ENCODE measurements around the gene SV2B. TPM values are rescaled to one million over a fixed set of nuclear protein-coding genes. Genes with fewer than 3 reads are reported as not detected.

The SV2B gene
- total RNA-seq, 1 experiment from 2014 or later: 3.9 TPM

DNA sequence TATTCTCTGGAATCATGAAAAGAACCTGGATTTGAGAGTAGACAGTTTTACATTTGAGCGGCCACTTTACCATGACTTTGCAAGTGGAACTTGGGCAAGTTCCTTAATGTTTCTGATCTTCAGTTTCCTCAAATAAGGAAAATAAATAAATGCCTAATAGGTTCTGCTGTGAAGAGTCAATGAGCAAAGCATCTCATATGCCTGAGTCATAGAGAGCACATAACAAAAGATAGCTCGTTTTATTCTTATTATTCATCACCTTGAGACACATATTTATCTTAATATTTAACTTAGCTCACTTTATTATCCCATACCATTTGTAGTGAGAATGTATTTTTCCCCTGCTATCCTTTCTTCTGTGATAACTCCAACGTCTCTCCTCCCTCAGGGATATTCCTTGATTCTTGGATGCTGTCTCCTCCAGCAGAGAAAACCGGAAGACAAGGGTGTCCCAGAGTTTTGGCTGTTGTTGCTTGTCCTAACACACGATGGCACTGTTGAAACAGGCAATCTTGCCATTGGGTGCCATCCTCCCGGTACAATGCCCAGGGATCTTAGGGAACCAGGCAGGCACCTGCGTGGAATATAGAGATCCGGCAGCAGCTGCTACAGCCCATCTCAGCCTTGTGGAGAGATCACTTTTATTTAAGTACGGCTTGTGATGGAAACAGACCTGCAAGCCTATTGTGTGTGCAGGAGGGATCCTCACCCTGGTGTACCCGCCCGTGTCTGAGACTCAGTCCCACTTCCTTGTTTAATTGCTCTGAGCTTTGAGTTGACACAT lies 44.3 kb upstream of the SV2B start:
- Histone ChIP-seq H3K27ac (ENCODE audit: low read depth, low read length, poor library complexity, severe bottlenecking) (no peak overlapping the region), H3K9me3 (ENCODE audit: low read depth, low read length, poor library complexity, severe bottlenecking) (no peaks in the 10 kb centered on the region), H3K36me3 (ENCODE audit: insufficient read depth, low read length, poor library complexity, severe bottlenecking) (no peaks in the 10 kb centered on the region), H3K4me3 (ENCODE audit: low read depth, low read length, poor library complexity, severe bottlenecking) (no peak overlapping the region), H3K4me1 (ENCODE audit: insufficient read depth, low read length, poor library complexity, severe bottlenecking) (peaks cover 11% of the 10 kb centered on the region), H3K27me3 (replicated peaks; ENCODE audit: insufficient read depth, low read depth, low read length, poor library complexity) (no peaks in the 10 kb centered on the region)
- POLR2A ChIA-PET (ENCODE audit: low non-redundant PET): no interaction called here
- intact Hi-C loops (cut with micrococcal nuclease; ENCODE audit: unreplicated experiment): loop anchor here (1.0 to 10.0 kb wide), 3 partner anchors 168 to 1029 kb away; no protein-coding TSS in a partner anchor
- DNase-seq (ENCODE audit: low spot score): peak; percentile 89
- no TSS peak for BruUV-seq (replicated peaks)
- CTCF ChIA-PET: interaction anchor here (0.6 to 2.4 kb wide), 6 partner anchors 13 to 217 kb away, joined by 3 to 31 read pairs (median 3); no protein-coding TSS in a partner anchor
- no peak for TF ChIP-seq EZH2 (IDR thresholded peaks at IDR 0.05; ENCODE audit: borderline replicate concordance, low read depth, low read length, poor library complexity, severe bottlenecking)
- TF ChIP-seq, protein P1, sequence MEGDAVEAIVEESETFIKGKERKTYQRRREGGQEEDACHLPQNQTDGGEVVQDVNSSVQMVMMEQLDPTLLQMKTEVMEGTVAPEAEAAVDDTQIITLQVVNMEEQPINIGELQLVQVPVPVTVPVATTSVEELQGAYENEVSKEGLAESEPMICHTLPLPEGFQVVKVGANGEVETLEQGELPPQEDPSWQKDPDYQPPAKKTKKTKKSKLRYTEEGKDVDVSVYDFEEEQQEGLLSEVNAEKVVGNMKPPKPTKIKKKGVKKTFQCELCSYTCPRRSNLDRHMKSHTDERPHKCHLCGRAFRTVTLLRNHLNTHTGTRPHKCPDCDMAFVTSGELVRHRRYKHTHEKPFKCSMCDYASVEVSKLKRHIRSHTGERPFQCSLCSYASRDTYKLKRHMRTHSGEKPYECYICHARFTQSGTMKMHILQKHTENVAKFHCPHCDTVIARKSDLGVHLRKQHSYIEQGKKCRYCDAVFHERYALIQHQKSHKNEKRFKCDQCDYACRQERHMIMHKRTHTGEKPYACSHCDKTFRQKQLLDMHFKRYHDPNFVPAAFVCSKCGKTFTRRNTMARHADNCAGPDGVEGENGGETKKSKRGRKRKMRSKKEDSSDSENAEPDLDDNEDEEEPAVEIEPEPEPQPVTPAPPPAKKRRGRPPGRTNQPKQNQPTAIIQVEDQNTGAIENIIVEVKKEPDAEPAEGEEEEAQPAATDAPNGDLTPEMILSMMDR (conservative IDR thresholded peaks at IDR 0.05; ENCODE audit: low read depth, low read length): peak; percentile 85

GRCh38 chr15:91061230-91061629 lies 38.8 kb upstream of the SV2B start:
- intact Hi-C loops (cut with micrococcal nuclease; ENCODE audit: unreplicated experiment): no loop called here
- Histone ChIP-seq H3K9me3 (ENCODE audit: low read depth, low read length, poor library complexity, severe bottlenecking) (no peaks in the 10 kb centered on the region), H3K27ac (ENCODE audit: low read depth, low read length, poor library complexity, severe bottlenecking) (no peak overlapping the region), H3K4me3 (ENCODE audit: low read depth, low read length, poor library complexity, severe bottlenecking) (no peak overlapping the region), H3K27me3 (replicated peaks; ENCODE audit: insufficient read depth, low read depth, low read length, poor library complexity) (no peaks in the 10 kb centered on the region), H3K36me3 (ENCODE audit: insufficient read depth, low read length, poor library complexity, severe bottlenecking) (no peaks in the 10 kb centered on the region), H3K4me1 (ENCODE audit: insufficient read depth, low read length, poor library complexity, severe bottlenecking) (no peaks in the 10 kb centered on the region)
- BruUV-seq (replicated peaks): no TSS peak
- no peak for DNase-seq (ENCODE audit: low spot score)
- POLR2A ChIA-PET (ENCODE audit: low non-redundant PET): no interaction called here
- CTCF ChIA-PET: no interaction called here
- no peak for TF ChIP-seq EZH2 (IDR thresholded peaks at IDR 0.05; ENCODE audit: borderline replicate concordance, low read depth, low read length, poor library complexity, severe bottlenecking)
- TF ChIP-seq, protein P1 (conservative IDR thresholded peaks at IDR 0.05; ENCODE audit: low read depth, low read length): no peak

DNA sequence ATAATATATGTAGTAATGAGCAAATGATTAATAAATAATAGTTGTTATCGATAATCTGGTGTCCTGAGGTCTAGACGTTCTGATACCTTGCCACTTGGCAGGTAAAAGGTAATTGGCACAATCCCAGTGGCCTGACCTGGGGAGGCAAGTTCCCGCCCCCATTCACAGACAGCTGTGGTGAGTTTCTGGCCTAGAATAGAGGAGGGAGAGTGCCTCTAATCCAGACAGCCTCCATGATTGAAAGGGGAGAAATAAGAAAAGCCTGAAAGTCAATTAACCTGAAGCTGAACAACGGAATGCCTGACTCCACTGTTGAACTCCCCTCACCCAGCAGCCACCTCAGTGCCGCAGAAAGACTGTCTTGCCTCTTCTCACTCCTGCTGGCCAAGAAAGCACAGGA lies 38.1 kb upstream of the SV2B start:
- no peaks in the 10 kb centered on the region for H3K27me3 ChIP-seq (replicated peaks; ENCODE audit: insufficient read depth, low read depth, low read length, poor library complexity)
- no peaks in the 10 kb centered on the region for H3K36me3 ChIP-seq (ENCODE audit: insufficient read depth, low read length, poor library complexity, severe bottlenecking)
- DNase-seq (ENCODE audit: low spot score): no peak
- H3K27ac ChIP-seq (ENCODE audit: low read depth, low read length, poor library complexity, severe bottlenecking): no peak overlapping the region
- no peaks in the 10 kb centered on the region for H3K4me1 ChIP-seq (ENCODE audit: insufficient read depth, low read length, poor library complexity, severe bottlenecking)
- no peaks in the 10 kb centered on the region for H3K9me3 ChIP-seq (ENCODE audit: low read depth, low read length, poor library complexity, severe bottlenecking)
- no peak overlapping the region for H3K4me3 ChIP-seq (ENCODE audit: low read depth, low read length, poor library complexity, severe bottlenecking)
- BruUV-seq (replicated peaks): no TSS peak
- ChIA-PET POLR2A (ENCODE audit: low non-redundant PET) (interaction anchor here (0.5 kb wide), 1 partner anchor 23 kb away, joined by 5 read pairs; no protein-coding TSS in a partner anchor), CTCF (no interaction called here)
- no peak for TF ChIP-seq EZH2 (IDR thresholded peaks at IDR 0.05; ENCODE audit: borderline replicate concordance, low read depth, low read length, poor library complexity, severe bottlenecking)
- TF ChIP-seq, protein P1 (conservative IDR thresholded peaks at IDR 0.05; ENCODE audit: low read depth, low read length): no peak
- intact Hi-C loops (cut with micrococcal nuclease; ENCODE audit: unreplicated experiment): no loop called here

Measured in A673 (cell line).